GM19035 (cell line): ENCODE data around the gene SLC33A1.
A peak's percentile ranks its signal among the peaks of the same experiment; 100 is the strongest.
"Not testable (repeated sequence)": the region's sequence is repeated elsewhere in the genome, so short reads cannot be mapped to it uniquely, and the experiment has no call there.

Source experiments
- ATAC-seq: cut with Tn5 transposase; IDR thresholded peaks from one replicate; pipeline ENCODE4 v1.9.1; 2021; ENCODE audit not compliant: unreplicated experiment

Gene SLC33A1

GRCh38 chr3:155862290-155862982, 8.2 kb upstream of the SLC33A1 start:
- not testable (repeated sequence) for ATAC-seq

GRCh38 chr3:155861476-155862183, 7.4 kb upstream of the SLC33A1 start:
- no peak for ATAC-seq

- not testable (repeated sequence) for ATAC-seq
Observed at GRCh38 chr3:155860424-155860823, 6.2 kb upstream of the SLC33A1 start.

GRCh38 chr3:155859859-155860258, 5.6 kb upstream of the SLC33A1 start:
- ATAC-seq: peak; percentile 58

- ATAC-seq: peak; percentile 11
Observed at GRCh38 chr3:155853214-155854140, 750 bp downstream of the SLC33A1 start.

GRCh38 chr3:155852341-155852740, 1.9 kb downstream of the SLC33A1 start:
- ATAC-seq: no peak

GRCh38 chr3:155849404-155849803, 4.8 kb downstream of the SLC33A1 start:
- ATAC-seq: not testable (repeated sequence)

GRCh38 chr3:155847993-155848392, 6.2 kb downstream of the SLC33A1 start:
- ATAC-seq: no peak

- ATAC-seq: no peak
Observed at GRCh38 chr3:155846119-155846518, 8.1 kb downstream of the SLC33A1 start.

GRCh38 chr3:155843569-155843968, 10.7 kb downstream of the SLC33A1 start:
- no peak for ATAC-seq

- no peak for ATAC-seq
Observed at GRCh38 chr3:155835341-155836071, 18.7 kb downstream of the SLC33A1 start.

GRCh38 chr3:155828490-155829098, 25.6 kb downstream of the SLC33A1 start:
- ATAC-seq: not testable (repeated sequence)

GRCh38 chr3:155815030-155815545, 39.1 kb downstream of the SLC33A1 start:
- no peak for ATAC-seq

- ATAC-seq: not testable (repeated sequence)
Observed at GRCh38 chr3:155813224-155813623, 41.0 kb downstream of the SLC33A1 start.

GRCh38 chr3:155809181-155809580, 45.0 kb downstream of the SLC33A1 start:
- ATAC-seq: no peak

- ATAC-seq: no peak
Observed at GRCh38 chr3:155807823-155808222, 46.4 kb downstream of the SLC33A1 start.

GRCh38 chr3:155805802-155806618, 48.2 kb downstream of the SLC33A1 start, which contains the start of gene C3orf33:
C3orf33 (minus strand) TSS chr3:155806278; CDS start chr3:155806252, 26 bp downstream.
- ATAC-seq: peak; percentile 96

- peak; percentile 41 for ATAC-seq
Observed at GRCh38 chr3:155805204-155805801, 48.9 kb downstream of the SLC33A1 start.

- no peak for ATAC-seq
Observed at GRCh38 chr3:155804323-155804722, 49.9 kb downstream of the SLC33A1 start.
